Measurements from ENCODE around the gene LDLRAD2. TPM values are rescaled to one million over a fixed set of nuclear protein-coding genes. Genes with fewer than 3 reads are reported as not detected.

LDLRAD2 gene
- total and polyA plus RNA-seq, 8 donors, result 0.05 to 3.0 (median 0.09) TPM; not detected in 1

- H3K27me3 ChIP-seq, result no peaks in the 10 kb centered on the region
- H3K27ac ChIP-seq, result no peak overlapping the region
- H3K4me3 ChIP-seq, result no peak overlapping the region
- H3K4me1 ChIP-seq, result no peaks in the 10 kb centered on the region
- no peak for TF ChIP-seq CTCF (IDR thresholded peaks at IDR 0.05)
- FAIRE-seq, result no peak
- intact Hi-C loops (cut with DNase I), result no loop called here
- 91 to 94% methylated on average over 19 of the region's 19 CpGs for WGBS, 2 donors
- H3K36me3 ChIP-seq, result peaks cover 0 to 15% (median 4%) of the 10 kb centered on the region in 3 donors
- no peak for DNase-seq
- ATAC-seq, result no peak
- H3K9me3 ChIP-seq, result no peaks in the 10 kb centered on the region
These were observed 49.8 kb downstream of the LDLRAD2 start for GRCh38 chr1:21861602-21862429.

GRCh38 chr1:21863981-21864380 lies 51.9 kb downstream of the LDLRAD2 start:
- Histone ChIP-seq H3K36me3 (peaks cover 0 to 14% (median 4%) of the 10 kb centered on the region in 3 donors), H3K4me3 (no peak overlapping the region), H3K27me3 (no peaks in the 10 kb centered on the region), H3K4me1 (no peaks in the 10 kb centered on the region), H3K9me3 (no peaks in the 10 kb centered on the region), H3K27ac (no peak overlapping the region)
- ATAC-seq (no peak), DNase-seq (peak in 1 of 6 donors; percentile 67), FAIRE-seq (no peak)
- no peak for TF ChIP-seq CTCF (IDR thresholded peaks at IDR 0.05)
- intact Hi-C loops (cut with DNase I), result no loop called here
- WGBS, 2 donors, result 90 to 94% methylated on average over 9 to 12 of the region's 12 CpGs

GRCh38 chr1:21864730-21865129 lies 52.7 kb downstream of the LDLRAD2 start:
- Histone ChIP-seq H3K27ac (no peak overlapping the region), H3K36me3 (peaks cover 0 to 14% (median 0%) of the 10 kb centered on the region in 3 donors), H3K4me3 (no peak overlapping the region), H3K9me3 (no peaks in the 10 kb centered on the region), H3K27me3 (no peaks in the 10 kb centered on the region), H3K4me1 (no peaks in the 10 kb centered on the region)
- no peak for TF ChIP-seq CTCF (IDR thresholded peaks at IDR 0.05)
- 94 to 97% methylated on average over 22 to 27 of the region's 27 CpGs for WGBS, 2 donors
- intact Hi-C loops (cut with DNase I), result no loop called here
- ATAC-seq, result no peak
- DNase-seq, result peak in 1 of 6 donors; percentile 60
- no peak for FAIRE-seq

- TF ChIP-seq CTCF (IDR thresholded peaks at IDR 0.05), result no peak
- DNase-seq (no peak), FAIRE-seq (no peak), ATAC-seq (no peak)
- WGBS, 2 donors, result 93 to 98% methylated on average over 7 of the region's 7 CpGs
- no peaks in the 10 kb centered on the region for H3K9me3 ChIP-seq
- intact Hi-C loops (cut with DNase I), result no loop called here
- H3K36me3 ChIP-seq, result peaks cover 0 to 14% (median 0%) of the 10 kb centered on the region in 3 donors
- no peaks in the 10 kb centered on the region for H3K27me3 ChIP-seq
- H3K4me1 ChIP-seq, result no peaks in the 10 kb centered on the region
- no peak overlapping the region for H3K27ac ChIP-seq
- H3K4me3 ChIP-seq, result no peak overlapping the region
These were observed 53.5 kb downstream of the LDLRAD2 start for GRCh38 chr1:21865609-21865942.
